B cell (primary cell): ENCODE data around the gene SUCLG2.

Experiments used
- CTCF ChIP-seq: fragments of 200-600 bp; IDR thresholded peaks from one replicate; pipeline ENCODE4 v1.8.0; 2022; ENCODE audit warnings: antibody characterized with exemption, mild to moderate bottlenecking
- EZH2 ChIP-seq: IDR thresholded peaks from 2 replicates; pipeline ENCODE4 v1.6.1; 2012; ENCODE audit warnings: borderline replicate concordance, low read depth, mild to moderate bottlenecking, moderate library complexity, low read length; ENCODE audit not compliant: insufficient read depth, poor library complexity, severe bottlenecking

GRCh38 chr3:67325231-67325630 lies 329.2 kb downstream of the SUCLG2 start:
- no peak for TF ChIP-seq CTCF
- TF ChIP-seq EZH2: no peak
